Measurements from ENCODE around the gene LEMD1.

Gene LEMD1

GRCh38 chr1:205337481-205337880, 84.4 kb downstream of the LEMD1 start:
- DNase-seq: no peak

DNA sequence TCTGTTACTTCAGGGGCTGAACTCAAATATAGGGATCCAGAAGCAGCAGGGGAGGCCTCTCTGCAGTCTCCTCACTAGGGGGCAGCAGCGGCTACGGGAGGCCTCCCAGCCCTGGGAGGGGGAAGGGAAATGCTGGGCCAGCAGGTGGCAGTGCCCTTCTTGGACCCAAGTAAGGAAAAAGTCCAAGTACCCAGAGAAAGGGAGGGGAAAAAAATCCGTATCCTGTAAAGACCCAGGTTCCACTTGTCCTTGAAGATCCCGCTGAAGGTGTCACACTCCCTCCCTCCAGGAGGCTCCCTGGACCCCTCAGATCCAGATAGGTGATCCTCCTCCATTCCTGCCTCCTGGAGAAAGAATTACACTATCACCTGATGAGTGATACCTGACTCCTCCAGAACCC, 86.2 kb downstream of the LEMD1 start:
- DNase-seq: peak in 53 of 58 donors; percentile 21 to 83 (median 66)

DNA sequence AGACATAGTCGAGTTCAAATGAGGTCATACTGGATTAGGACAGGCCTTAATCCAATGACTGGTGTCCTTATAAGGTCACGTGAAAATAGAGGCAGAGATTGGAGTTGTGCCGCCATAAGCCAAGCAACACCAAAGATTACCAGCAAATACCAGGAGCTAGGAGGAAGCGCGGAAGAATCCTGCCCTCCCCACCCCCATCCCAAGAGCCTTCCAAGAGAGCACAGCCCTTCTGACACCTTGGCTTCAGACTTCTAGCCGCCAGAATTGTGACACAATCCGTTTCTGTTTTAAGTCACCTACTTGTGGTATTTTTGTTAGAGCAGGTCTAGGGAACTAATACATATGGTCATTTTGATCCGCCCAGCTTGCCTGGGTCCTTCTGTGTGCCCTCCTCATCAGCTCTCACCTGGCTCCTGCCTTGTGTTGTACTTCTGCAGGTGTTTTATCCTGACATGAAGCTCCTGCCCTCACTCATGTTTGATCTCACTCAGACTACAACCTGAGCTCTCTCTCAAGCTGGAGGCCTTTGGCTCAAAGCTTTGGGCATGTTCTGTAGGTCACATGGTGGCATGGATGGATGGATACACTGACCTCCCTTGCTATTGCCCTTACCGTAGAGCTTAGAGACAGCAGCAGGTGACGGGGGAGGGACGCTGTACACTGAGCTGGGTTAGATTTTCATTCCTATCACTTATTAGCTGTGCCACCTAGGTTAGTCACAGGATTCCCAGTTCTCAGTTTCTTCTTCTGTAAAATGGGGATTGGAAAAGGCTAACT, 89.7 kb downstream of the LEMD1 start:
- no peak for DNase-seq
